Cardiac septum (tissue), 1 donor: ENCODE results near the gene PABPN1L. TPM values are rescaled to one million over a fixed set of nuclear protein-coding genes. Genes with fewer than 3 reads are reported as not detected.

Source experiments
- DNase-seq: peaks from one replicate; pipeline ENCODE4 v3.0.0-alpha.2; 2020; ENCODE audit warnings: low spot score
- intact Hi-C: fragments of 100-400 bp; cut with DNase I; formaldehyde crosslinking; loops from one replicate; pipeline ENCODE4 v1.14.0; 2022
- total RNA-seq: library from RNA; stranded (reverse); fragmentation: NEBNext Ultra II Directional; extraction: Animal tissue kit (Norgen Biotek cat#: 25700); gene quantifications from one replicate; pipeline ENCODE4 v1.2.1, GENCODE V29; 2021
- donor health status: DM: no; HTN: no; CAD: no.

PABPN1L gene
- total RNA-seq, 1 donor from 2014 or later: not detected

GRCh38 chr16:88822281-88823040 is 44.0 kb downstream of the PABPN1L start:
- DNase-seq: no peak

GRCh38 chr16:88821168-88821850 is 45.2 kb downstream of the PABPN1L start:
- intact Hi-C loops: no loop called here
- DNase-seq: no peak

More at GRCh38 chr16:88822281-88823040, 44.0 kb downstream of the PABPN1L start:
- intact Hi-C loops: no loop called here

GRCh38 chr16:88820385-88821025 is 46.0 kb downstream of the PABPN1L start:
- intact Hi-C loops: no loop called here
- no peak for DNase-seq

- no peak for DNase-seq
- intact Hi-C loops: no loop called here
These were observed 47.3 kb downstream of the PABPN1L start for GRCh38 chr16:88819126-88819525.

GRCh38 chr16:88818575-88818874 is 47.9 kb downstream of the PABPN1L start:
- no peak for DNase-seq
- intact Hi-C loops: no loop called here

- no peak for DNase-seq
- intact Hi-C loops: no loop called here
These were observed 48.5 kb downstream of the PABPN1L start for GRCh38 chr16:88817785-88818574.

GRCh38 chr16:88816736-88817535 is 49.5 kb downstream of the PABPN1L start:
- no peak for DNase-seq
- intact Hi-C loops: no loop called here

- intact Hi-C loops: no loop called here
These were observed 50.4 kb downstream of the PABPN1L start for GRCh38 chr16:88815901-88816589.

GRCh38 chr16:88815227-88815626 is 51.2 kb downstream of the PABPN1L start:
- intact Hi-C loops: no loop called here
- no peak for DNase-seq

More at GRCh38 chr16:88815901-88816589, 50.4 kb downstream of the PABPN1L start:
- DNase-seq: no peak

GRCh38 chr16:88814144-88814502 is 52.3 kb downstream of the PABPN1L start:
- no peak for DNase-seq
- intact Hi-C loops: loop anchor here (5.0 kb wide), 2 partner anchors 353 to 403 kb away; partner anchors contain the start of gene ZNF778

Other genes starting within 250 kb of the PABPN1L start
- not detected for gene IL17C, start 228.1 kb downstream of the PABPN1L start, total RNA-seq
- gene CYBA, start 215.6 kb downstream of the PABPN1L start, total RNA-seq: 26.8 TPM
- 27.1 TPM for gene MVD, start 203.6 kb downstream of the PABPN1L start, total RNA-seq
- gene SNAI3, start 180.2 kb downstream of the PABPN1L start, total RNA-seq: 0.97 TPM
- 17.1 TPM for gene RNF166, start 160.3 kb downstream of the PABPN1L start, total RNA-seq
- 14.9 TPM for gene CTU2, start 160.2 kb downstream of the PABPN1L start, total RNA-seq
- 20.4 TPM for gene PIEZO1, start 81.4 kb downstream of the PABPN1L start, total RNA-seq
- gene CDT1, start 62.9 kb downstream of the PABPN1L start, total RNA-seq: 0.46 TPM
- 46.6 TPM for gene APRT, start 54.7 kb downstream of the PABPN1L start, total RNA-seq
- 18.0 TPM for gene GALNS, start 9.7 kb downstream of the PABPN1L start, total RNA-seq
- gene TRAPPC2L, start 9.5 kb downstream of the PABPN1L start, total RNA-seq: 42.3 TPM
- gene CBFA2T3, start 110.5 kb upstream of the PABPN1L start, total RNA-seq: 5.9 TPM
- 14.7 TPM for gene ACSF3, start 227.2 kb upstream of the PABPN1L start, total RNA-seq